Gastrocnemius medialis (tissue), 4 donors: Measurements from ENCODE around the gene COBLL1.

ENCODE experiments used
- CTCF ChIP-seq, 5 experiments: fragments of 450-650 bp in 3 of 5; fragments of 200-600 bp in 2 of 5; sonication (generic) in 2 of 5; IDR thresholded peaks in 4 of 5; conservative IDR thresholded peaks in 1 of 5; 1 replicate in 4 of 5; 2 replicates in 1 of 5; pipeline ENCODE4 v1.5.1; 2016 to 2019; ENCODE audit warnings: antibody characterized with exemption in 5 of 5, mild to moderate bottlenecking in 3 of 5, moderate library complexity in 3 of 5
- POLR2A ChIP-seq, 2 donors: fragments of 450-650 bp; IDR thresholded peaks; one replicate each; pipeline ENCODE4 v1.6.1; 2017; ENCODE audit warnings: antibody characterized with exemption in 2 of 2, mild to moderate bottlenecking in 2 of 2, moderate library complexity in 2 of 2

GRCh38 chr2:164840458-164840929 lies 1.1 kb downstream of the COBLL1 start:
- TF ChIP-seq CTCF (IDR thresholded peaks at IDR 0.05 in 4 of 5, conservative IDR thresholded peaks at IDR 0.05 in 1 of 5) (no peak), POLR2A (IDR thresholded peaks at IDR 0.05) (no peak)
